ENCODE measurements around the gene RNFT2.

Gene RNFT2

GRCh38 chr12:116874324-116874995 lies 136.3 kb downstream of the RNFT2 start:
- Histone ChIP-seq H3K27ac (ENCODE audit: low read depth, low read length) (no peak overlapping the region), H3K9me3 (ENCODE audit: control insufficient read depth, insufficient read depth, low read length) (no peaks in the 10 kb centered on the region), H3K79me2 (ENCODE audit: control insufficient read depth, low read length) (peaks cover 89% of the 10 kb centered on the region), H3K4me2 (ENCODE audit: low read length) (peak overlapping the region; percentile 40), H3K9me2 (replicated peaks; ENCODE audit: control insufficient read depth, low read length) (no peaks in the 10 kb centered on the region), H3F3A (ENCODE audit: control insufficient read depth, insufficient read depth) (no peaks in the 10 kb centered on the region), H3K27me3 (ENCODE audit: control insufficient read depth, low read length) (no peaks in the 10 kb centered on the region), H3K4me1 (ENCODE audit: control insufficient read depth, low read length) (peaks cover 63% of the 10 kb centered on the region), H3K4me3 (ENCODE audit: low read length) (0 out of 2 replicates have a peak overlapping the region, but pooled peaks have one; percentile 12), H3K36me3 (ENCODE audit: control insufficient read depth, low read length) (peaks cover 80% of the 10 kb centered on the region), H4K20me1 (ENCODE audit: control insufficient read depth, insufficient read depth, low read depth, low read length) (peaks cover 9% of the 10 kb centered on the region)
- TF ChIP-seq CTCF (IDR thresholded peaks at IDR 0.05; ENCODE audit: low read depth, low read length, poor library complexity, severe bottlenecking) (no peak), EZH2phosphoT487 (IDR thresholded peaks at IDR 0.05; ENCODE audit: borderline replicate concordance, low read length) (no peak)

- Histone ChIP-seq H3F3A (ENCODE audit: control insufficient read depth, insufficient read depth) (no peaks in the 10 kb centered on the region), H3K4me2 (ENCODE audit: low read length) (no peak overlapping the region), H3K4me1 (ENCODE audit: control insufficient read depth, low read length) (peaks cover 63% of the 10 kb centered on the region), H3K27me3 (ENCODE audit: control insufficient read depth, low read length) (0 out of 2 replicates have a peak, but pooled peaks cover 2% of the 10 kb centered on the region), H4K20me1 (ENCODE audit: control insufficient read depth, insufficient read depth, low read depth, low read length) (peaks cover 9% of the 10 kb centered on the region), H3K9me2 (replicated peaks; ENCODE audit: control insufficient read depth, low read length) (no peaks in the 10 kb centered on the region), H3K27ac (ENCODE audit: low read depth, low read length) (no peak overlapping the region), H3K79me2 (ENCODE audit: control insufficient read depth, low read length) (peaks cover 88% of the 10 kb centered on the region), H3K9me3 (ENCODE audit: control insufficient read depth, insufficient read depth, low read length) (no peaks in the 10 kb centered on the region), H3K36me3 (ENCODE audit: control insufficient read depth, low read length) (peaks cover 78% of the 10 kb centered on the region), H3K4me3 (ENCODE audit: low read length) (no peak overlapping the region)
- TF ChIP-seq EZH2phosphoT487 (IDR thresholded peaks at IDR 0.05; ENCODE audit: borderline replicate concordance, low read length), result no peak
- TF ChIP-seq CTCF (IDR thresholded peaks at IDR 0.05; ENCODE audit: low read depth, low read length, poor library complexity, severe bottlenecking), result no peak
These were observed 138.2 kb downstream of the RNFT2 start for GRCh38 chr12:116876151-116876869.

GRCh38 chr12:116878567-116879508 lies 140.7 kb downstream of the RNFT2 start:
- H3K27me3 ChIP-seq (ENCODE audit: control insufficient read depth, low read length), result peaks cover 17% of the 10 kb centered on the region
- H3K9me2 ChIP-seq (replicated peaks; ENCODE audit: control insufficient read depth, low read length), result no peaks in the 10 kb centered on the region
- 0 out of 2 replicates have a peak, but pooled peaks have one; percentile 68 for TF ChIP-seq EZH2phosphoT487 (IDR thresholded peaks at IDR 0.05; ENCODE audit: borderline replicate concordance, low read length)
- no peak for TF ChIP-seq CTCF (IDR thresholded peaks at IDR 0.05; ENCODE audit: low read depth, low read length, poor library complexity, severe bottlenecking)

More at GRCh38 chr12:116878567-116879508, 140.7 kb downstream of the RNFT2 start:
- Histone ChIP-seq H3K27ac (ENCODE audit: low read depth, low read length) (peak overlapping the region; percentile 66), H3K4me1 (ENCODE audit: control insufficient read depth, low read length) (peaks cover 65% of the 10 kb centered on the region), H4K20me1 (ENCODE audit: control insufficient read depth, insufficient read depth, low read depth, low read length) (peaks cover 9% of the 10 kb centered on the region), H3K9me3 (ENCODE audit: control insufficient read depth, insufficient read depth, low read length) (no peaks in the 10 kb centered on the region), H3K4me2 (ENCODE audit: low read length) (peak overlapping the region; percentile 97), H3K4me3 (ENCODE audit: low read length) (peak overlapping the region; percentile 99), H3F3A (ENCODE audit: control insufficient read depth, insufficient read depth) (peaks cover 9% of the 10 kb centered on the region), H3K79me2 (ENCODE audit: control insufficient read depth, low read length) (peaks cover 66% of the 10 kb centered on the region), H3K36me3 (ENCODE audit: control insufficient read depth, low read length) (peaks cover 64% of the 10 kb centered on the region)

All from DOHH2 (cell line).